GM23248 (cell line): Measurements from ENCODE around the gene ST3GAL5. TPM values are rescaled to one million over a fixed set of nuclear protein-coding genes. Genes with fewer than 3 reads are reported as not detected.

Source experiments
- DNase-seq: peaks from one replicate; pipeline ENCODE4 v3.0.0-alpha.2; 2015
- H2AFZ ChIP-seq: fragments of 200-600 bp; sonication (generic); 2 replicates; pipeline ENCODE4 v1.6.1; 2016; ENCODE audit warnings: antibody characterized with exemption
- H3F3A ChIP-seq: fragments of 200-600 bp; sonication (generic); 2 replicates; pipeline ENCODE4 v1.6.1; 2016; ENCODE audit warnings: mild to moderate bottlenecking, antibody characterized with exemption, mixed run types; ENCODE audit not compliant: insufficient read depth
- H3K27ac ChIP-seq: fragments of 200-600 bp; sonication (generic); 2 replicates; pipeline ENCODE4 v1.5.1; 2016; ENCODE audit warnings: mild to moderate bottlenecking
- H3K27me3 ChIP-seq: fragments of 200-600 bp; sonication (generic); replicated peaks from 2 replicates; pipeline ENCODE4 v1.6.1; 2016; ENCODE audit warnings: mild to moderate bottlenecking; ENCODE audit not compliant: insufficient read depth
- H3K36me3 ChIP-seq: fragments of 200-600 bp; sonication (generic); 2 replicates; pipeline ENCODE4 v1.6.1; 2016; ENCODE audit warnings: low read depth, mild to moderate bottlenecking
- H3K4me1 ChIP-seq: fragments of 200-600 bp; sonication (generic); 2 replicates; pipeline ENCODE4 v1.6.1; 2016; ENCODE audit warnings: mild to moderate bottlenecking; ENCODE audit not compliant: insufficient read depth
- H3K4me2 ChIP-seq: fragments of 200-600 bp; sonication (generic); one replicate; pipeline ENCODE4 v1.6.1; 2016; ENCODE audit warnings: mild to moderate bottlenecking; ENCODE audit not compliant: unreplicated experiment
- H3K4me3 ChIP-seq: fragments of 200-600 bp; sonication (generic); 2 replicates; pipeline ENCODE4 v1.5.1; 2016; ENCODE audit warnings: mild to moderate bottlenecking
- H3K79me2 ChIP-seq: fragments of 200-600 bp; sonication (generic); 2 replicates; pipeline ENCODE4 v1.6.1; 2016; ENCODE audit warnings: mild to moderate bottlenecking; ENCODE audit not compliant: insufficient read depth
- H3K9ac ChIP-seq: fragments of 200-600 bp; sonication (generic); 2 replicates; pipeline ENCODE4 v1.6.1; 2016; ENCODE audit warnings: mild to moderate bottlenecking
- H3K9me2 ChIP-seq: fragments of 200-600 bp; sonication (generic); 2 replicates; pipeline ENCODE4 v1.6.1; 2016; ENCODE audit warnings: mixed run types, mild to moderate bottlenecking, moderate library complexity; ENCODE audit not compliant: insufficient read depth
- H3K9me3 ChIP-seq: fragments of 200-600 bp; sonication (generic); one replicate; pipeline ENCODE4 v1.6.1; 2017; ENCODE audit warnings: low read depth
- H4K20me1 ChIP-seq: fragments of 200-600 bp; sonication (generic); 2 replicates; pipeline ENCODE4 v1.6.0; 2016; ENCODE audit not compliant: insufficient read depth
- EZH2 ChIP-seq: fragments of 200-600 bp; sonication (generic); IDR thresholded peaks from 2 replicates; pipeline ENCODE4 v1.6.1; 2018; ENCODE audit warnings: antibody characterized with exemption, mild to moderate bottlenecking; ENCODE audit not compliant: insufficient read depth, poor library complexity, severe bottlenecking
- EZH2phosphoT487 ChIP-seq: fragments of 200-600 bp; sonication (generic); IDR thresholded peaks from 2 replicates; pipeline ENCODE4 v1.6.1; 2018; ENCODE audit warnings: antibody characterized with exemption, moderate library complexity, mild to moderate bottlenecking, low read depth; ENCODE audit not compliant: insufficient read depth
- WGBS, 2 experiments: methylation state at CpG; one replicate each; pipeline ENCODE4 v1.1.6; 2015 to 2017; ENCODE audit warnings: low lambda C conversion rate in 2 of 2, low coverage in 1 of 2; ENCODE audit errors: missing lambda C conversion rate in 2 of 2; 5-methylcytosine and 5-hydroxymethylcytosine counted together
- in situ Hi-C: fragments of 300-500 bp; cut with MboI; formaldehyde crosslinking; loops from 2 replicates; pipeline ENCODE4 v1.15.0; 2020
- polyA plus RNA-seq: library from polyadenylated mRNA; unstranded; fragments of >200 nt; fragmentation: Nextera tagmentation; extraction: Ambion mirVana; gene quantifications from 2 replicates; pipeline ENCODE4 v1.2.1, GENCODE V29; 2016
- total RNA-seq: library from RNA; depleted of rRNA; stranded (reverse); fragments of >200 nt; shearing (Covaris generic); gene quantifications from 2 replicates; pipeline ENCODE4 v1.2.3, GENCODE V29; 2014

The ST3GAL5 gene
- total and polyA plus RNA-seq, 2 experiments from 2014 or later = 16.4 to 21.0 TPM

DNA sequence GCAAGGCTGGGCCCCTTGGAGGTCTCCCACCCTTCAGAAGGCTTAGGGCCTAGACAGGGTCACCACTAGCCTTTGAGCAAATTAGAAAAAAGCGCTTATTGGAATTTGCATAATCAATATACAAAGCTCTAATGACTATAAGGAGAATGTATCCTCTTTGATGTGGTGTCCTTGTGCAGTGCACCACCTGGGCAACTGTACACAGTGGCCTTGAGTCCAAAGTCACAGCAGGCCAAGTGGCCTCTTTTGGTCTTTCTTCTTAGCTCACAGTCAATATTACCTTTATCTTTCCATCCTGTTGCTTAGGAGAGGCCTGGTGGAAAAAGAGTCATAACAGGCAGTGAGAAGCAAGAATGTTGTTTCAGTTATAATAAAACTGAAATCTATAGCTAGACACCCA, 19.7 kb upstream of the ST3GAL5 start:
- Histone ChIP-seq H3K4me1 (peaks cover 55% of the 10 kb centered on the region), H3K79me2 (no peaks in the 10 kb centered on the region), H3K4me3 (no peak overlapping the region), H4K20me1 (no peaks in the 10 kb centered on the region), H3K4me2 (no peak overlapping the region), H3K36me3 (no peaks in the 10 kb centered on the region), H3K27ac (no peak overlapping the region), H3K27me3 (no peaks in the 10 kb centered on the region), H2AFZ (no peak overlapping the region), H3K9ac (peak overlapping the region; percentile 7; the same call in 1 of the 2 replicates), H3K9me2 (no peaks in the 10 kb centered on the region), H3K9me3 (no peaks in the 10 kb centered on the region), H3F3A (peaks cover 40% of the 10 kb centered on the region)
- WGBS, 2 experiments = 95 to 100% methylated on average over 1 of the region's 1 CpG
- in situ Hi-C loops = no loop called here
- TF ChIP-seq EZH2phosphoT487 = no peak
- TF ChIP-seq EZH2 = no peak
- DNase-seq = no peak

DNA sequence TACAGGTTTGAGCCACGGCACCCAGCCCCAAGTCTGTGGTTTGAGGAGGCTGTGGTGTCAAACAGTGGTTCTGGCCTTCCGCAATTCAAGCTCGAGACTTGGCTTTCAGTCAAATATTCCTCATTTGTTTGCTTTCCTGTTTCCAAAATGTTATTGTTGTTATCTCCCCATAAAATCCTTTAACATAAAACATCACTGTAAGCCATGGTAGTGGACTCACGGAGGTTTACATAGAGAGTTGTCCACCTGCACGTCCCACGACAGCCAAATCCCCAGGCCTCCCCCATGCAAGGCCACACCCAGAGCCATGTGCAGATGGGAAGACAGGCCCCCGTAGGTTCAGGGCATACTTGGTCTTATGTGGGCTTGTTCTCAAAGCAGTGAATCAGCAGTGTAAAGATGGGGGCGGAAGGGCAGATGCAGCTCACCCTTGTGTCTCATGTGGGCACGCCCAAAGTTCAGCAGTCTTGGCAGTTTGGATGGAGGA, 18.9 kb upstream of the ST3GAL5 start:
- Histone ChIP-seq H3K36me3 (no peaks in the 10 kb centered on the region), H3K27ac (no peak overlapping the region), H3K9me3 (no peaks in the 10 kb centered on the region), H3K4me1 (peaks cover 53% of the 10 kb centered on the region), H3K9me2 (no peaks in the 10 kb centered on the region), H3K4me2 (no peak overlapping the region), H2AFZ (no peak overlapping the region), H3K9ac (no peak overlapping the region), H4K20me1 (no peaks in the 10 kb centered on the region), H3K27me3 (no peaks in the 10 kb centered on the region), H3F3A (peaks cover 35% of the 10 kb centered on the region), H3K4me3 (no peak overlapping the region), H3K79me2 (no peaks in the 10 kb centered on the region)
- in situ Hi-C loops = no loop called here
- peak; percentile 78 for DNase-seq
- no peak for TF ChIP-seq EZH2
- TF ChIP-seq EZH2phosphoT487 = no peak
- WGBS, 2 experiments = 86 to 88% methylated on average over 9 of the region's 9 CpGs

DNA sequence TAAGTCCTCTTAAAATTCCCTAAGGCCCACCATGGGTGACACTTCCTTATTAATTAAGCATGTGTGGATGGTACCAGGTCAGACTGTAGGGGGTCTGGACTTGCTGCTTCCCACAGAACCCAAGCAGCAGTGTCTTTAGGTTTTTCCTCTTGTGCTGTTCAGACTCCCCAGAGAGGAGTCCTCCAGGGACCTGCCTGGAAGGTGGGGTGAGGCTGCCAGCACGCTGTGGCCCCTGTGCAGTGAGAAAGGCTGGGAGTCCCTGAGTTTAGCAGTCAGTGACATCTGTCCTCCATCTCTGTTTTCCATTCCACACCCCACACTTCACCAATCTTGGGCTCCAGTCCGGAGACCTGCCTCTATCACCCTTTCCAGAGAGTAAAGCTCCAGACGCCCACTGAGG, 18.0 kb upstream of the ST3GAL5 start:
- H3K4me3 ChIP-seq = no peak overlapping the region
- no peak for DNase-seq
- no peak for TF ChIP-seq EZH2
- no peak for TF ChIP-seq EZH2phosphoT487
- no peak overlapping the region for H2AFZ ChIP-seq
- in situ Hi-C loops = no loop called here
- no peaks in the 10 kb centered on the region for H3K9me3 ChIP-seq
- peaks cover 50% of the 10 kb centered on the region for H3K4me1 ChIP-seq
- H3K27ac ChIP-seq = no peak overlapping the region
- H3K36me3 ChIP-seq = no peaks in the 10 kb centered on the region
- H3K79me2 ChIP-seq = no peaks in the 10 kb centered on the region
- H3K27me3 ChIP-seq = no peaks in the 10 kb centered on the region
- no peaks in the 10 kb centered on the region for H4K20me1 ChIP-seq
- H3K9ac ChIP-seq = no peak overlapping the region
- H3F3A ChIP-seq = peaks cover 26% of the 10 kb centered on the region
- H3K4me2 ChIP-seq = no peak overlapping the region
- H3K9me2 ChIP-seq = no peaks in the 10 kb centered on the region
- 94 to 100% methylated on average over 3 of the region's 3 CpGs for WGBS, 2 experiments

DNA sequence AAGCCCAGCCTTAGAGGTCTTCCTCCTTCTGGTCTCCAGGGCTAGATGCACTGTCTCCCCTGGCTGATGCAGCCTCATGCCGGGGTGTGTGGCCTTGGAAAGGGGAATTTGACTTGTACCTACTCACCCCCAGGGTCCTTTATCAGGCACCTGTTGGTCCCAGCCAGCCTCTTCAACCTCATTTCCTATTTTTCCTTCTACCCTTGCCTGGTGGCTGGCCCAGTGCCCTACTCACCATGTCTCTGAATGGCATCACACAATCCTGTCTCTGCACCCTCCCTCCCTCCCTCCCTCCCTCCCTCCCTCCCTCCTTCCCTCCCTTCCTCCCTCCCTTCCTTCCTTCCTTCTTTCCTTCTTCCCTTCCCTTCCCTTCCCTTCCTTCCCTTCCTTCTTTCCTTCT, 17.1 kb upstream of the ST3GAL5 start:
- in situ Hi-C loops = no loop called here
- Histone ChIP-seq H3K4me3 (no peak overlapping the region), H3K9ac (no peak overlapping the region), H3K79me2 (no peaks in the 10 kb centered on the region), H3K4me2 (peak overlapping the region; percentile 62), H3K4me1 (peaks cover 42% of the 10 kb centered on the region), H3K27me3 (no peaks in the 10 kb centered on the region), H3K36me3 (no peaks in the 10 kb centered on the region), H3K27ac (peak overlapping the region; percentile 47), H3F3A (peaks cover 17% of the 10 kb centered on the region), H3K9me3 (no peaks in the 10 kb centered on the region), H2AFZ (peak overlapping the region; percentile 35; the same call in 1 of the 2 replicates), H4K20me1 (no peaks in the 10 kb centered on the region), H3K9me2 (no peaks in the 10 kb centered on the region)
- DNase-seq = no peak
- 92 to 100% methylated on average over 1 of the region's 1 CpG for WGBS, 2 experiments
- TF ChIP-seq EZH2 (no peak), EZH2phosphoT487 (no peak)
